HG03039 (cell line): ENCODE measurements around the gene SH3RF2.
"Not testable (repeated sequence)": the region's sequence is repeated elsewhere in the genome, so short reads cannot be mapped to it uniquely, and the experiment has no call there.

Source experiments
- ATAC-seq: cut with Tn5 transposase; IDR thresholded peaks from one replicate; pipeline ENCODE4 v1.9.1; 2021; ENCODE audit warnings: mild to moderate bottlenecking, moderate library complexity; ENCODE audit not compliant: unreplicated experiment

Gene SH3RF2

DNA sequence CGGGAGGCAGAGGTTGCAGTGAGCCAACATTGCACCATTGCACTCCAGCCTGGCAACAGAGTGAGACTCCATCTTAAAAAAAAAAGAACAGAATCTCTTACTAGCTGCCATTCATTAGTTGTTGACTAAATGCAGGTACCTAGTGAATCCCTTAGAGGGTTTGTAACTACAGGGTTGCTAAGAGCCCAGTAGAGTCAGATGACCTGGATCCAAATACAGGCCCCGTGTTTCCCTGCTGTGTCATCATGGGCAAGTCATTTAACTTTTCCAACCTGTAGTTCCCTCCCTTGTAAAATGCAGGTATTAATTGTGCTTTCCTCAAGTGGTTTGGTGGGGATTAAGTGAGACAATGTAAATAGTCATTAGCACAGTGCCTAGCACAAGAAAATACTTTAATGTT, 136.2 kb downstream of the SH3RF2 start:
- no peak for ATAC-seq

GRCh38 chr5:146073239-146073900, 137.0 kb downstream of the SH3RF2 start:
- ATAC-seq: no peak

DNA sequence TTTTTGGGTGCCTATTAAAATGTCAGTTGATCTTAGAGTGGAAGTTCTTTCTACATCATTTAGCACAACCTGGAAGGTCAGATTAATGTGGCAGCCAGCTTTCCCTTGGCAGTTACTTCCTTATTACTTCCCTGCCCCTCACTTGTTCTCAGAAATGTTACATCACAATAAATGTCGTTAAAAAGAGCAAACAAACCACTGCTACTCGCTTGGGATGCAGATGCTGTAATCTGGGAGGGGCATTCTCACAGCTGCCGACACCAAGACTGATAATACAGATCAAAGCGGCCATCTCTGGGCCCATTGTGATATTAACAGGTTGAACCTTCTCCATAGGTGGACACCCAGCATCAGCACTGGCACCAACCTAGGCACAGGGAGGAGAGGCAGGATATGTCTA, 139.7 kb downstream of the SH3RF2 start:
- ATAC-seq: no peak

DNA sequence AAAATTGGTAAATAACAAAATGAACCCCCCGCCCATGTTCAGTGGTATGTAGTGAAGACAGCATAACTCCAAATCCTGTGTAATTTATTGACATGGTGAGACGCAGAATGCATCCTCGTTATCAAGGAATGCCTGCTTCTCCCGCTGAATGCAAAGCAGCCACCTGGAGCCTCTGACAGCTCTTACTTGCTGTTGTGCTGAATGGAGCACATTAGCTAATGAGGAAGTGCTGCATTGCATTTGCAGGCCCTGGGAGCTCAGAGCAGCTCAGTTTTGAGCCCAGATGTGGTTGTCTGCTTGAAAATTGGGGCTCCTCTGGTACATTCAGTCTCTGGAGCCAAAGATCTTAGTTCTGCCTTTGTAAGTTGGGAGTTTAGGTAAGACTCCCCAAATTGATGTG, 140.1 kb downstream of the SH3RF2 start:
- no peak for ATAC-seq

DNA sequence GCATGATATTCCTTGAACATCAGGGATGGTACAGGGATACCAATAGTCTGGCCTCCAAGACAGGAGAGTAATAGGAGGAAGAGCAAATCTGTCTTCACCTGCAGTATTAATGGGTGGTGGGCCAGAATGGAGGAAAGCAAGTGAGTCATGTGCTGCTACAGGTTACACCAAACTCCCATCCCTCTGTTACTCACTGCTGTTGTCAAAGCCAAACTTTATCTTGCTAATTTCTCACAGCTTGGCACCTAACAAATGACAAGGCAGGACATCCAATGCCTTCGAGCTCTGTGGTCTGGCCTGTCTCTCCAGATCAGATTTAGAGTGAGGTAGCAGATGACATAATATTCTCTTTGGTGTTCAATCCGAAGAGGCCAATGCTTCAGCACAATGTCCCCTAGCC, 142.2 kb downstream of the SH3RF2 start:
- ATAC-seq: no peak

GRCh38 chr5:146079695-146080373, 143.5 kb downstream of the SH3RF2 start:
- peak; percentile 52 for ATAC-seq

GRCh38 chr5:146081556-146081955, 145.2 kb downstream of the SH3RF2 start:
- ATAC-seq: no peak

DNA sequence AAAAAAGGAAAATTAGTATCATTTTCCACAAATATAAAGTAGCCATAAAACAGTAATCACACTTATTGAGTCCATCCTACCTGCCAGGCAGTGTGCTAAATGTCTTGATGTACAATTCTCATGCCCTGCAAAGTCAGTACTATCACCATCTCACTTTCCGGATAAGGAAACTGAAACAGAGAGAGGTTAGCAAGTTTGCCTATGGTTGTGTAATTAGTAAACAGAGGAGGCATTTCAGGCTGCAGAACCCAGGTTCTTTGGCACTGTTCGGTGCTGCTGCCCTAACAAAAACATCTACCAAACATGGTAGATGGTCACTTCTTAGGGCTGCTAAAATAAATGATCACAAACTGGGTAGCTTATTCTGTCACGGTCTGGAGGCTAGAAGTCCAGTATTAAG, 146.4 kb downstream of the SH3RF2 start:
- peak; percentile 78 for ATAC-seq

DNA sequence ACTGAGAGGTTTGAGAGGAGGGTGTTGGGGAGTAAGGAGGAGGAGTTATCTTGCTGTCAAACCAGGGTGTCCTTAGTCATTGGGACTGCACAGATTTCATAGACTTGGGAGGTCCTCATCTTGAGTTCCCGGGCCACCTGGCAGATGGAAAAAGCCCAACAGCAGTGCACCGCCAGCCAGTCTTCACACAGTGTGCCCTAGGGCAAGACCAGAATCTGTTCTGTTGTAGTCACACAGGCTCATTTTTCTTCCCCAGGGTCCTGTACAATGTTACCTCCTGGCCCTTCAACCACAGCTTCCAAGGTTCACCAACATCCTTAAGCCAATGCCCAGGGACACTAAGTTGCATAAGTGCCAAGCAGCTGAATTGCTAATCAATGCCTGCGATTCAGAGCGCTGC, 148.0 kb downstream of the SH3RF2 start:
- ATAC-seq: no peak

- no peak for ATAC-seq
Measured at GRCh38 chr5:146088098-146088497, 151.7 kb downstream of the SH3RF2 start.

DNA sequence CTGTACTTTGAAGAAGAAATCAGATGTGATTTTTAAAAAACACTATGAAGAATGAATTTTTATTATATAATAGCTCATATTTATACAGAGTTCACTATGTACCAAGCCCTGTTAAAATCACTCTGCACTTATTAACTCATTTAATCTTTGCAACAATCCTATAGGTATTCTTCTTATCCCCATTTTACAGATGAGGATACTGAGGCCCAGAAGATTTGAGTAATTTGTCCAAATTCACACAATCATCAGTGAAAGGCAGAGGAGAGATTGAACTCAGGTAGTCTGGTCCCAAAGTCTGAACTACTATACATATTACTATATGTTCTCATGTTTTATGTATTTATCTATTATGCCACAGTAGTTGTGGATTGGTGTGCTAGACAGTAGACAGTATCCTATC, 152.9 kb downstream of the SH3RF2 start:
- ATAC-seq: no peak

- no peak for ATAC-seq
Measured at GRCh38 chr5:146091881-146092280, 155.5 kb downstream of the SH3RF2 start.

GRCh38 chr5:146098047-146098446, 161.7 kb downstream of the SH3RF2 start:
- no peak for ATAC-seq

DNA sequence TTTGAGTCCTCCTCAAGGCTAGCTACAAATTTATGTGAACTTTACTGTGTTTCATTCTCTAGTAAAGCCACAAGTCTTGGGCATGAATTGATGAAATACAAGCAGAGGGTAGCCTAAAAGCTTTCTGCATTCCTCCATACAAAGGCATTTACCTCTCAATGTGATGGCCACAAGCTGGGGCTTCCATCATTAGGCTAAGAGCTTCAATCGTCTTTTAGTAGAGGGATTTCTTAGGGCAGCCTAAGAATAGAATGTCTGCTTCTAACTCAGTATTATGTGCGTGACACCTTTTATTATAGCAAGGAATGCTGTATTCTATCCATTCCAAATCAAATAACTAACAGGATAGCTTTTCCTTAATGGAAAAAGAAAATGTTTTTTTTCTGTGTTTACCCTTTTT, 165.3 kb downstream of the SH3RF2 start:
- no peak for ATAC-seq

DNA sequence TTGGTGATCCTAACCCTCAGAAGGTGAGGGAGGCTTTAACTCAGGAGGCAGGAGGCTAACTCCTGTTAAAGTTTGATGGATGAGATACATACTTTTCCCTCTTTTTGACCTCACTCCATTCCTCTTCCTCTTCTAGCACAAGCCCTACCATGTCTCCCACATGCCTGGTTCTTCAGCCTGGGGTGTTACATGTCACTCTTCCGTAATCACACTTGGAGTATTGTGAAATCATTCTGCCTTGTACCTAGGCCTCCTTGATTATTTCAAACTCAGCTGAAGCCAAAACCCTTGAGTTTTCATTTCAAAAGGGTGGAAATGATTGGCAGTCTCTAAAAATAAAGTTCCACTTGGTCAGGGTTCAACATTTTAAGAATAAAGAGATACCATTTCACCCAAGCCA, 167.2 kb downstream of the SH3RF2 start:
- ATAC-seq: no peak

DNA sequence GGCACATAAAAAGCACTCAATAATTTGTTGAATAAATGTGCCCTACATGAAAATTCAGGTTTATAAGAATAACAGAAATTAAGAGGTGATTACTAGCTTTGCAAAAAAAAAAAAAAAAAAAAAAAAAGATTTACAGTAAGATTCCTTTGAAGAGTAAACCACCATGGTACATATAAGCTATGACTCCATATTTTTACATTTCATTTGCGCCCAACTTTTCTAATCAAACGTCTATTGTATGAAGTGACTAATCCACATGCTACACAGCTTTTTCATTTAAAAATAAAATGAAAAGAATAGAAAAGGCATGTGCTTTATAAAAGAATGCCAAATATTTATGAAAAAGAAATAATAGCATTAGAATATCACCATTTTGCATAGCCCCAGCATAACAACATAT, 169.1 kb downstream of the SH3RF2 start, which contains the start of gene PLAC8L1:
Gene PLAC8L1 (minus strand): TSS at position 101 of the 400 bp plus-strand sequence. CDS start 1,266 bp downstream, outside the sequence.
- no peak for ATAC-seq

GRCh38 chr5:146107901-146108300, 171.5 kb downstream of the SH3RF2 start:
- ATAC-seq: no peak

DNA sequence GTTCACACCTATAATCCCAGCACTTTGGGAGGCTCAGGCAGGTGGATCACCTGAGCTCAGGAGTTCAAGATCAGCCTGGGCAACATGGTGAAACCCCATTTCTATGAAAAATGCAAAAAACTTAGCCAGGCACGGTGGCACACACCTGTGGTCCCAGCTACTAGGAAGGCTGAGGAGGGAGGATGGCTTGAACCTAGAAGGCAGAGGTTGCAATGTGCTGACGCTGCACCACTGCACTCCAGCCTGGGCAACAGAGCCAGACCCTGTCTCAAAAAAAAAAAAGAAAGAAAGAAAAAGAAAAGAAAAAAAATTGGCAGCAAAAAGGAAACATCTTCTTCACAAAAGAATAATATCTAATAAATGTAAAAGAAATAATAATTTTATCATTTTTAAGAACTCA, 172.5 kb downstream of the SH3RF2 start:
- ATAC-seq: not testable (repeated sequence)

DNA sequence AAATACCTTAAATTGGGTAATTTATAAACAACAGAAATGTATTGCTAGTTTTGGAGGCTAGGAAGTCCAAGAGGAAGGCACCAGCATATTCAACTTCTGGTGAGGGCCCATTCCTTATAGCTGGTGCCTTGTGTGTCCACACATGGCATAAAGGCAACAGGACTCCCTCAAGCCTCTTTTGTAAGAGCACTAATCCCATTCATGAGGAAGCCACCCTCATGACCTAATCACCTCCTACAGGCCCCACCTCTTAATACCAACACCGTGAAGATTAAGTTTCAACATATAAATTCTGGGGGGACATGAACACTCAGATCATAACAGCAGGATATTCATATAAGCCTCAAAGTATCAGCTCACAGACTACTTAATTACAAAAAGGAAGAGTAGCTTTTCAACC, 173.0 kb downstream of the SH3RF2 start:
- ATAC-seq: no peak

DNA sequence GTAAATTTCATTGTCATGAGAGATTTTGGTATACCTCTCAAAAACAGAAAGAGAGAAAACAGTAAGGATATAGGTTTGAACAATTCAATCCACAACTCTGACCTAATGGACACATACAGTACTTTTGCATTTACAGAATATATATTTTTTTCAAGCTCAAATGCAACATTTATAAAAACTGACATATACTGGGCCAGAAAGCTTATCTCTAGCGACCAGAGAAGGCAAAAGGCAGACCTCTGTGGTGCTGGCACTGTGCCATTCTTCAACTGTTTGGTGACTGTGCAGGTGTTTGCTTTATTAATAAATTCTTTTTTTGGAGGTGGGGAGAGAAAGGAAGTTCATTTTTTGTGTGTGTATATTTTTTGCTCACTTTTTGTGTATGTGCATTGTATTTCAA, 175.0 kb downstream of the SH3RF2 start:
- ATAC-seq: no peak

DNA sequence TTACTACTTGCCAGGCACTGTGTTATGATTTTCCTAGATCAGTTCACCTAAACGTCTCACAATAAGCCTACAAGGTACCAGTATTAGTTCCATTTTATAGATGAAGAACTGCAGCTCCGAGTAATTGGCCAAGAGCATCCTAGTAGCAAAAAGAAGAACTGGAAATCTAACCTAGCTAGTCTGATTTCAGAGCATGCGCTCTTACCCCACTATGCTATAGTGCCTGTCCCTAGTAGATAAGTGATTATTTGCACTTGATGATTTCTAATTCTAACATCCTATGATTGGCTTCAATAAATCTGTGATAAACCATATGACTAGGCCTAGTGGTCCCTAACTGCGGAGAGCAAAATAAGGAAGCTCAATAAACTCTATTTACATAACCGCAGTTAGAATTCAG, 176.1 kb downstream of the SH3RF2 start:
- no peak for ATAC-seq
